ENCODE data around the gene ATR. TPM values are rescaled to one million over a fixed set of nuclear protein-coding genes. Genes with fewer than 3 reads are reported as not detected.

The ATR gene
- polyA plus RNA-seq, 3 donors: 27.3 to 32.3 (median 29.1) TPM

Other genes with a start within 250 kb of the ATR start
- 10 to 100 TPM; 22.4 to 24.2 (median 23.7) TPM for gene XRN1, start 130.7 kb downstream of the ATR start, polyA plus RNA-seq (ENCODE audit: insufficient read length in 3 of 3)
- 10 to 100 TPM; 27.8 to 29.7 (median 29.5) TPM for gene PLS1, start 17.7 kb upstream of the ATR start, polyA plus RNA-seq (ENCODE audit: insufficient read length in 3 of 3)
- gene TRPC1, start 145.3 kb upstream of the ATR start, polyA plus RNA-seq (ENCODE audit: insufficient read length in 3 of 3): 10 to 100 TPM in 1 of 3 donors, 1 to 10 TPM in 2; 9.2 to 11.6 (median 9.3) TPM

Measured in right renal cortex interstitium (tissue), 3 donors.